ENCODE results near the gene BUD13. TPM values are rescaled to one million over a fixed set of nuclear protein-coding genes. Genes with fewer than 3 reads are reported as not detected.
A peak's percentile ranks its signal among the peaks of the same experiment; 100 is the strongest.

The BUD13 gene
- total and polyA plus RNA-seq, 8 donors = 12.5 to 41.2 (median 33.4) TPM

GRCh38 chr11:116791002-116791812, 18.4 kb upstream of the BUD13 start:
- DNase-seq (peak; percentile 72 to 95 (median 80)), ATAC-seq (peak; percentile 81)
- intact Hi-C loops (cut with DNase I) = no loop called here
- Histone ChIP-seq H3K36me3 (peaks cover 0 to 3% of the 10 kb centered on the region in 2 donors), H3K27ac (no peak overlapping the region), H3K4me1 (peaks cover 13 to 24% of the 10 kb centered on the region in 2 donors), H3K27me3 (no peaks in the 10 kb centered on the region), H3K9me3 (no peaks in the 10 kb centered on the region), H3K4me3 (no peak overlapping the region)
- TF ChIP-seq, protein P1, sequence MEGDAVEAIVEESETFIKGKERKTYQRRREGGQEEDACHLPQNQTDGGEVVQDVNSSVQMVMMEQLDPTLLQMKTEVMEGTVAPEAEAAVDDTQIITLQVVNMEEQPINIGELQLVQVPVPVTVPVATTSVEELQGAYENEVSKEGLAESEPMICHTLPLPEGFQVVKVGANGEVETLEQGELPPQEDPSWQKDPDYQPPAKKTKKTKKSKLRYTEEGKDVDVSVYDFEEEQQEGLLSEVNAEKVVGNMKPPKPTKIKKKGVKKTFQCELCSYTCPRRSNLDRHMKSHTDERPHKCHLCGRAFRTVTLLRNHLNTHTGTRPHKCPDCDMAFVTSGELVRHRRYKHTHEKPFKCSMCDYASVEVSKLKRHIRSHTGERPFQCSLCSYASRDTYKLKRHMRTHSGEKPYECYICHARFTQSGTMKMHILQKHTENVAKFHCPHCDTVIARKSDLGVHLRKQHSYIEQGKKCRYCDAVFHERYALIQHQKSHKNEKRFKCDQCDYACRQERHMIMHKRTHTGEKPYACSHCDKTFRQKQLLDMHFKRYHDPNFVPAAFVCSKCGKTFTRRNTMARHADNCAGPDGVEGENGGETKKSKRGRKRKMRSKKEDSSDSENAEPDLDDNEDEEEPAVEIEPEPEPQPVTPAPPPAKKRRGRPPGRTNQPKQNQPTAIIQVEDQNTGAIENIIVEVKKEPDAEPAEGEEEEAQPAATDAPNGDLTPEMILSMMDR (IDR thresholded peaks at IDR 0.05) = peak; percentile 82 to 94

GRCh38 chr11:116790167-116791001, 17.6 kb upstream of the BUD13 start:
- TF ChIP-seq, protein P1 (IDR thresholded peaks at IDR 0.05) = no peak
- H3K9me3 ChIP-seq = no peaks in the 10 kb centered on the region
- peaks cover 0 to 11% of the 10 kb centered on the region in 2 donors for H3K36me3 ChIP-seq
- H3K4me1 ChIP-seq = peaks cover 13 to 30% of the 10 kb centered on the region in 2 donors
- intact Hi-C loops (cut with DNase I) = no loop called here
- H3K4me3 ChIP-seq = no peak overlapping the region
- no peaks in the 10 kb centered on the region for H3K27me3 ChIP-seq
- no peak for DNase-seq
- no peak overlapping the region for H3K27ac ChIP-seq
- ATAC-seq = no peak

DNA sequence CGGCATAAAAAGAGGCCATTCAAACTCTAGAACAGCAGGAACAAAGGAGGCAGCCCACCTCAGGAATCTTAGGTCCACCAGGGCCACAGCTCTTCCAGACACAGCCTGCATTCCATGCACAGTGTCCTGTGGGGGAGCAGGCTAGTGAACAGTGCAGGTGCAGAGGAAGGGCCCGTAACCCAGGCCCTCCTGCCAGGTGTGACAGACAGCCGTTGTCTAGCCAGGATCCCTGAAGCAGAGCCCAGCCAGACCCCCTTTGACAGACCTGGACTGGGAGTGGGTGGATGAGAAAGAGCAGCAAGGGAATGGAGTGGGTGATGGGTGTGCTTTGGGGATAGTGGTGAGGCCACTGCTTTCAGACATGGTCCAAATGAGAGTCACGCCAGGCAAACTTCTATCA, 16.2 kb upstream of the BUD13 start:
- DNase-seq (no peak), ATAC-seq (no peak)
- no peak overlapping the region for H3K27ac ChIP-seq
- TF ChIP-seq, protein P1 (IDR thresholded peaks at IDR 0.05) = no peak
- H3K4me1 ChIP-seq = peaks cover 13 to 30% of the 10 kb centered on the region in 2 donors
- peaks cover 0 to 25% of the 10 kb centered on the region in 2 donors for H3K36me3 ChIP-seq
- no peaks in the 10 kb centered on the region for H3K27me3 ChIP-seq
- H3K9me3 ChIP-seq = no peaks in the 10 kb centered on the region
- H3K4me3 ChIP-seq = no peak overlapping the region
- intact Hi-C loops (cut with DNase I) = no loop called here

- Histone ChIP-seq H3K4me1 (peaks cover 13 to 30% of the 10 kb centered on the region in 2 donors), H3K27me3 (no peaks in the 10 kb centered on the region), H3K9me3 (no peaks in the 10 kb centered on the region), H3K36me3 (peaks cover 0 to 30% of the 10 kb centered on the region in 2 donors), H3K4me3 (peak overlapping the region; percentile 71 to 100), H3K27ac (peak overlapping the region; percentile 82 to 85)
- TF ChIP-seq, protein P1 (IDR thresholded peaks at IDR 0.05) = no peak
- intact Hi-C loops (cut with DNase I) = no loop called here
- DNase-seq = no peak
- ATAC-seq = no peak
Observed at GRCh38 chr11:116788534-116788933, 15.7 kb upstream of the BUD13 start.
